Measurements from ENCODE around the gene HOXA3. TPM values are rescaled to one million over a fixed set of nuclear protein-coding genes. Genes with fewer than 3 reads are reported as not detected.

Gene HOXA3
- total and polyA plus RNA-seq, 2 of the 13 experiments (the other 11 are each of a cell fraction or from before 2014, with no cell fraction given), result 2.9 to 4.6 TPM

DNA sequence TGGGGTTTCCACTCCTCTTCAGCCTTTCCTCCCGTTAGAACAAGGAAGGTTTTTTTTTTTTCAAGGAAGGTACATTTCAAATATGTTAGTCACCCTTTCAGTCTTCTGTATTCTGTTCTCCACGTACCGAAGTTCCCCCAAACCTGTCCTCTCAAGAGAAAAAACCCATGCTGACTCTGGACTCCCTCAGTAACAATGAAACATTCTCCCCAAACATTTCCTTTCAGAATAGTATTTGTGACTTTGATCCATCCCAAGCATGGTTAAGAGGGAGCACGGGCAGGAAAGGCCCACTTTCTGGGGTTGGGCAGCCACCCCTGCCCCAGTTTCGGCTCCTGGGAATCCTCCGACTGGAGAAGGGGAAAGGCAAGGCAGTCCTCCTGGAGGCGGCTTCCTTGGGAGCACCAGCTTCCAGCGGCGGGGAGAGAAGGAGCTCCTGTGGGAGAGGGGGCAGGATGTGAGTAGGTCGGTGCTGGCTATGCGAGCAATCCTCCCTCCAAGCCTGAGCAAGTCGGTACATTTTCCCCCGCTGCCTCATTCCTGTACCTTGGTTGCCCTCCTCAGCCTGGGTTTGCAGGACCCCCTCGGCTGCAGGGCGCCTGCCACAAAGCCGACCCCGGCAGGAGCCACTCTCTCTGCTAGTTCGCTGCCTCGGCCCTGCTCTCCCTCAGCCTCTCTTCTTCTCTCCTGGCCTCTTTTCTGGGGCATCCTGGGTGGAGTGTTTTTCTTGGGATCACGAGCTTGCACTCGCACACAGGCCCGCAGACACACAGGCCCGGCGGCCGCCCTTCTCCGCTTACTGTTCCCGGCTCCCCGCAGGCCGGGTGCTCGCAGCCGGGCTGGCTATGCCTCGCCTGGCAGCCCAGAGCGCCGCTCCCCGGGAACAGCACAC is 54.5 kb downstream of the HOXA3 start:
- CTCF ChIA-PET (ENCODE audit: low intra/inter-chr PET ratio, low total read pairs), result no interaction called here
- FAIRE-seq, result no peak
- no peak for DNase-seq (ENCODE audit: low spot score)
- Histone ChIP-seq H3K9ac (ENCODE audit: insufficient read depth, low read depth, low read length) (no peak overlapping the region), H3K27me3 (ENCODE audit: control insufficient read depth in 1 of 2, insufficient read depth in 2 of 2, low read length in 2 of 2) (no peaks in the 10 kb centered on the region), H3K4me2 (ENCODE audit: low read depth, low read length) (peak overlapping the region; percentile 78; the same call in 1 of the 2 replicates), H4K20me1 (ENCODE audit: insufficient read depth, low read length) (no peaks in the 10 kb centered on the region), H2AFZ (ENCODE audit: low read length) (no peak overlapping the region), H3K79me2 (ENCODE audit: insufficient read depth, low read length) (no peaks in the 10 kb centered on the region), H3K9me3 (ENCODE audit: low read length) (no peaks in the 10 kb centered on the region), H3K27ac (ENCODE audit: extremely low read length, insufficient read depth, low read length) (no peak overlapping the region), H3K4me3 (replicated peaks in 1 of 3; ENCODE audit: insufficient read depth in 1 of 3, low read depth in 2 of 3, low read length in 3 of 3) (no peak overlapping the region), H3K4me1 (ENCODE audit: insufficient read depth, low read length) (peaks cover 12% of the 10 kb centered on the region; the same call in 1 of the 2 replicates), H3K36me3 (replicated peaks in 1 of 2; ENCODE audit: control insufficient read depth in 1 of 2, insufficient read depth in 2 of 2, low read length in 2 of 2) (no peaks in the 10 kb centered on the region)
- intact Hi-C loops (cut with micrococcal nuclease; ENCODE audit: unreplicated experiment), result no loop called here
- in situ Hi-C loops (cut with HindIII; ENCODE audit: extremely low pct_ligation_motif_present, low pct_unique_long_range_greater_than_20kb), result no loop called here
- POLR2A ChIA-PET, result interaction anchor here (1.6 kb wide), 1 partner anchor 24 kb away, joined by 9 read pairs; no protein-coding TSS in a partner anchor
- WGBS (ENCODE audit: low lambda C conversion rate), result 85% methylated on average over 34 of the region's 35 CpGs
- BruUV-seq (replicated peaks), result no TSS peak
- ATAC-seq, result no peak
- TF ChIP-seq, protein P1, sequence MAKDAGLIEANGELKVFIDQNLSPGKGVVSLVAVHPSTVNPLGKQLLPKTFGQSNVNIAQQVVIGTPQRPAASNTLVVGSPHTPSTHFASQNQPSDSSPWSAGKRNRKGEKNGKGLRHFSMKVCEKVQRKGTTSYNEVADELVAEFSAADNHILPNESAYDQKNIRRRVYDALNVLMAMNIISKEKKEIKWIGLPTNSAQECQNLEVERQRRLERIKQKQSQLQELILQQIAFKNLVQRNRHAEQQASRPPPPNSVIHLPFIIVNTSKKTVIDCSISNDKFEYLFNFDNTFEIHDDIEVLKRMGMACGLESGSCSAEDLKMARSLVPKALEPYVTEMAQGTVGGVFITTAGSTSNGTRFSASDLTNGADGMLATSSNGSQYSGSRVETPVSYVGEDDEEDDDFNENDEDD (CRISPR knock-in tag; IDR thresholded peaks at IDR 0.05; ENCODE audit: borderline replicate concordance), result no peak
- TF ChIP-seq ZMAT3 (CRISPR knock-in tag; conservative IDR thresholded peaks at IDR 0.05) (no peak), ZNF720 (CRISPR knock-in tag; IDR thresholded peaks at IDR 0.05) (no peak), ZFP90 (CRISPR knock-in tag; IDR thresholded peaks at IDR 0.05; ENCODE audit: borderline replicate concordance) (no peak), MEIS1 (CRISPR knock-in tag; IDR thresholded peaks at IDR 0.05; ENCODE audit: borderline replicate concordance) (no peak), ZMYM4 (CRISPR knock-in tag; IDR thresholded peaks at IDR 0.05) (no peak), ZNF253 (CRISPR knock-in tag; IDR thresholded peaks at IDR 0.05; ENCODE audit: borderline replicate concordance) (no peak), ADNP (CRISPR knock-in tag; IDR thresholded peaks at IDR 0.05) (no peak), NFATC3 (CRISPR knock-in tag; IDR thresholded peaks at IDR 0.05) (no peak), TAF15 (IDR thresholded peaks at IDR 0.05; ENCODE audit: low read depth, low read length, poor library complexity, severe bottlenecking) (no peak), ZFX (CRISPR knock-in tag; IDR thresholded peaks at IDR 0.05; ENCODE audit: low read depth) (no peak)
- TF ChIP-seq, protein P2, sequence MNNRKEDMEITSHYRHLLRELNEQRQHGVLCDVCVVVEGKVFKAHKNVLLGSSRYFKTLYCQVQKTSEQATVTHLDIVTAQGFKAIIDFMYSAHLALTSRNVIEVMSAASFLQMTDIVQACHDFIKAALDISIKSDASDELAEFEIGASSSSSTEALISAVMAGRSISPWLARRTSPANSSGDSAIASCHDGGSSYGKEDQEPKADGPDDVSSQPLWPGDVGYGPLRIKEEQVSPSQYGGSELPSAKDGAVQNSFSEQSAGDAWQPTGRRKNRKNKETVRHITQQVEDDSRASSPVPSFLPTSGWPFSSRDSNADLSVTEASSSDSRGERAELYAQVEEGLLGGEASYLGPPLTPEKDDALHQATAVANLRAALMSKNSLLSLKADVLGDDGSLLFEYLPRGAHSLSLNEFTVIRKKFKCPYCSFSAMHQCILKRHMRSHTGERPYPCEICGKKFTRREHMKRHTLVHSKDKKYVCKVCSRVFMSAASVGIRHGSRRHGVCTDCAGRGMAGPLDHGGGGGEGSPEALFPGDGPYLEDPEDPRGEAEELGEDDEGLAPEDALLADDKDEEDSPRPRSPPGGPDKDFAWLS (CRISPR knock-in tag; IDR thresholded peaks at IDR 0.05; ENCODE audit: borderline replicate concordance), result no peak
- TF ChIP-seq, protein P3, sequence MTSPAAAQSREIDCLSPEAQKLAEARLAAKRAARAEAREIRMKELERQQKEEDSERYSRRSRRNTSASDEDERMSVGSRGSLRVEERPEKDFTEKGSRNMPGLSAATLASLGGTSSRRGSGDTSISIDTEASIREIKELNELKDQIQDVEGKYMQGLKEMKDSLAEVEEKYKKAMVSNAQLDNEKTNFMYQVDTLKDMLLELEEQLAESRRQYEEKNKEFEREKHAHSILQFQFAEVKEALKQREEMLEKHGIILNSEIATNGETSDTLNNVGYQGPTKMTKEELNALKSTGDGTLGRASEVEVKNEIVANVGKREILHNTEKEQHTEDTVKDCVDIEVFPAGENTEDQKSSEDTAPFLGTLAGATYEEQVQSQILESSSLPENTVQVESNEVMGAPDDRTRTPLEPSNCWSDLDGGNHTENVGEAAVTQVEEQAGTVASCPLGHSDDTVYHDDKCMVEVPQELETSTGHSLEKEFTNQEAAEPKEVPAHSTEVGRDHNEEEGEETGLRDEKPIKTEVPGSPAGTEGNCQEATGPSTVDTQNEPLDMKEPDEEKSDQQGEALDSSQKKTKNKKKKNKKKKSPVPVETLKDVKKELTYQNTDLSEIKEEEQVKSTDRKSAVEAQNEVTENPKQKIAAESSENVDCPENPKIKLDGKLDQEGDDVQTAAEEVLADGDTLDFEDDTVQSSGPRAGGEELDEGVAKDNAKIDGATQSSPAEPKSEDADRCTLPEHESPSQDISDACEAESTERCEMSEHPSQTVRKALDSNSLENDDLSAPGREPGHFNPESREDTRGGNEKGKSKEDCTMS (CRISPR knock-in tag; conservative IDR thresholded peaks at IDR 0.05), result no peak
- TF ChIP-seq, protein P4, sequence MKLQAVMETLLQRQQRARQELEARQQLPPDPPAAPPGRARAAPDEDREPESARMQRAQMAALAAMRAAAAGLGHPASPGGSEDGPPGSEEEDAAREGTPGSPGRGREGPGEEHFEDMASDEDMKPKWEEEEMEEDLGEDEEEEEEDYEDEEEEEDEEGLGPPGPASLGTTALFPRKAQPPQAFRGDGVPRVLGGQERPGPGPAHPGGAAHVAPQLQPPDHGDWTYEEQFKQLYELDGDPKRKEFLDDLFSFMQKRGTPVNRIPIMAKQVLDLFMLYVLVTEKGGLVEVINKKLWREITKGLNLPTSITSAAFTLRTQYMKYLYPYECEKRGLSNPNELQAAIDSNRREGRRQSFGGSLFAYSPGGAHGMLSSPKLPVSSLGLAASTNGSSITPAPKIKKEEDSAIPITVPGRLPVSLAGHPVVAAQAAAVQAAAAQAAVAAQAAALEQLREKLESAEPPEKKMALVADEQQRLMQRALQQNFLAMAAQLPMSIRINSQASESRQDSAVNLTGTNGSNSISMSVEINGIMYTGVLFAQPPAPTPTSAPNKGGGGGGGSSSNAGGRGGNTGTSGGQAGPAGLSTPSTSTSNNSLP (IDR thresholded peaks at IDR 0.05; ENCODE audit: low read depth, low read length), result no peak
- TF ChIP-seq, protein P5, sequence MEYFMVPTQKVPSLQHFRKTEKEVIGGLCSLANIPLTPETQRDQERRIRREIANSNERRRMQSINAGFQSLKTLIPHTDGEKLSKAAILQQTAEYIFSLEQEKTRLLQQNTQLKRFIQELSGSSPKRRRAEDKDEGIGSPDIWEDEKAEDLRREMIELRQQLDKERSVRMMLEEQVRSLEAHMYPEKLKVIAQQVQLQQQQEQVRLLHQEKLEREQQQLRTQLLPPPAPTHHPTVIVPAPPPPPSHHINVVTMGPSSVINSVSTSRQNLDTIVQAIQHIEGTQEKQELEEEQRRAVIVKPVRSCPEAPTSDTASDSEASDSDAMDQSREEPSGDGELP (IDR thresholded peaks at IDR 0.05; ENCODE audit: borderline replicate concordance, low read depth), result no peak

Data from HepG2 (cell line).